Effector memory CD8-positive, alpha-beta T cell (primary cell): ENCODE results near the gene MSMO1.
"Not testable (repeated sequence)": the region's sequence is repeated elsewhere in the genome, so short reads cannot be mapped to it uniquely, and the experiment has no call there.

ENCODE experiments used
- ATAC-seq: fragments of 150-1000 bp; cut with Tn5 transposase; replicated peaks from 2 replicates; pipeline ENCODE4 v1.10.0; 2021; ENCODE audit warnings: mild to moderate bottlenecking, moderate library complexity
- DNase-seq, 3 experiments: peaks; one replicate each; pipeline ENCODE4 v3.0.0; 2021
- H3K27ac Mint-ChIP-seq, 2 donors: one replicate each; pipeline ENCODE4 v1.8.0; 2022; ENCODE audit warnings: mild to moderate bottlenecking in 2 of 2, mixed read lengths in 2 of 2, moderate library complexity in 2 of 2
- H3K27me3 Mint-ChIP-seq, 2 donors: one replicate each; pipeline ENCODE4 v1.8.0; 2022; ENCODE audit warnings: mixed read lengths in 2 of 2
- H3K36me3 Mint-ChIP-seq: one replicate; pipeline ENCODE4 v1.8.0; 2022; ENCODE audit warnings: mild to moderate bottlenecking, moderate library complexity, mixed read lengths; ENCODE audit not compliant: insufficient read depth
- H3K4me1 Mint-ChIP-seq, 2 donors: one replicate each; pipeline ENCODE4 v1.8.0; 2022; ENCODE audit warnings: low read depth in 2 of 2, mixed read lengths in 2 of 2
- H3K4me3 Mint-ChIP-seq, 2 donors: one replicate each; pipeline ENCODE4 v1.8.0; 2022; ENCODE audit warnings: mild to moderate bottlenecking in 2 of 2, mixed read lengths in 2 of 2, moderate library complexity in 2 of 2
- H3K9me3 Mint-ChIP-seq, 2 donors: one replicate each; pipeline ENCODE4 v1.8.0; 2022; ENCODE audit warnings: mixed read lengths in 2 of 2
- total RNA-seq, 9 experiments: gene quantifications; one replicate each; lab custom pipeline; 2026; lab: John Stamatoyannopoulos, UW

The MSMO1 gene
- total RNA-seq: 11.1 to 82.2 (median 42.8) reads per million in 9 experiments

DNA sequence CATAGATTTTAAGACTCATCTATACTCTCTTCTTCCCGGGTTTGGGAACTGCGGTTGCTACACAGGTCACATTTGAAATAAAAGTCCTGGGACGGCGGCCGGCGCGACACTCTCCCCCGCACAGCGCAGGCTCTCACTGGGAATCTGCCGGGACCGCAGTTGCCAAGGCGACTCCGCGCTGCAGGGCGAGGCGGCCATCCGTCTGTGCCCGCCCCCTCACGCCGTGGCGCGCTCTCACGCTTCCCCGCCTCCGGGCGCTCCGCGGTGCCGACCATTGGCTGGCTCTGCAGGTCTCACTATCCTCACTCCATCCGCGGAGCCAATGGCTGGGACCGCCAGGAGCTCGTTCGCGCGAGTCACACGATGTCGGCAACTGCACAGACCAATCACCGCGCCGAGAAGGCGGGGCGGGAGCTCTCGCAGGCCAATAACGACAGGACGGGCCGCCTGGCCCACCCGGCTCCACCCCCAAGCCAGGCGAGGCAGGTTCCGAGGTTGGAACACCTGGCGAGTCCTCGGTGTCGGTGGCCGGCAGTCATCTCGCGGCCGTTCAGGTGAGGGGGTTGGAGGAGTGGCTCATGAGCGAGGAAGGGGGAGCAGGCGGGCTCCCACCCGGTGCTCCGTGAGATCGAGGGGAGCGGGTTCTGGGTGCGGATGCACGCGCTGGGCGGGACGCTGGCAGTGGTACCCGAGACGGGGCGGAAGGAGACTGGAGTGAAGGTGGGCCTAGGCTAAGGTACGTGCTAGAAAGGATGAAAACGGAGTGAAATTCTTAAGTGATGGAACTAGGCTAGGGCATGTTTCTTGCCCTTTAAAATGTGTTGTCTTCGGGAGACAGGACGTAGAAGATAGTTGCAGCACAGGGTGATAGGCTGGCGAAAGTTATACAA is at the start of gene MSMO1:
Gene MSMO1 (plus strand): TSS at position 459 of the 890 bp plus-strand sequence. CDS start 5,702 bp downstream, outside the sequence.
- Mint-ChIP-seq H3K9me3 (no peaks in the 10 kb centered on the region), H3K36me3 (peaks cover 6% of the 10 kb centered on the region), H3K4me3 (no peak within 1 kb of the TSS), H3K27me3 (no peaks in the 10 kb centered on the region), H3K27ac (no peak within 1 kb of the TSS), H3K4me1 (peaks cover 27 to 28% of the 10 kb centered on the region in 2 donors)
- DNase-seq (peak; percentile 96), ATAC-seq (peak; percentile 95)

DNA sequence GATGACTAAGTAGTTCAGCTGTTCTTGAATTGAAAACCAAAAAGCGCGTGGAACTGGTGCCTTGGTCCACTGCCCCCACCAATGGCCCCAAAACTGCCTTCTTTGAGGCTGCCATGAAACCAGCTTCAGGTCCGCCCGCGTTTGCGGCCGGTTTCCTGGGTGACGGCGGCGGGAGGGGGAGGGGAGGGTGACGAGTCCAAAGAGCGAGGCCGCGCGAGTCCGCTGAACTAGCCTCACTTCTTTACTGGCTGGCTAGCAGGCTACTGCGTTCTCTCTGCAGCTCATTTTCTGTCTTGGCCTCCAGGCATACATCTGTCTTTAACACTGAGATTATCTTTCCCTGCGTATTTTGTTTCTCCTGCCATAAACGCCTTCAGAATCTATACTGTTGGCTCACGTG is 47.9 kb upstream of the MSMO1 start:
- DNase-seq, H3K27me3 Mint-ChIP-seq, H3K27ac Mint-ChIP-seq, H3K4me1 Mint-ChIP-seq, H3K4me3 Mint-ChIP-seq, ATAC-seq, H3K9me3 Mint-ChIP-seq: not testable (repeated sequence)
- peaks cover 10% of the 10 kb centered on the region for H3K36me3 Mint-ChIP-seq

DNA sequence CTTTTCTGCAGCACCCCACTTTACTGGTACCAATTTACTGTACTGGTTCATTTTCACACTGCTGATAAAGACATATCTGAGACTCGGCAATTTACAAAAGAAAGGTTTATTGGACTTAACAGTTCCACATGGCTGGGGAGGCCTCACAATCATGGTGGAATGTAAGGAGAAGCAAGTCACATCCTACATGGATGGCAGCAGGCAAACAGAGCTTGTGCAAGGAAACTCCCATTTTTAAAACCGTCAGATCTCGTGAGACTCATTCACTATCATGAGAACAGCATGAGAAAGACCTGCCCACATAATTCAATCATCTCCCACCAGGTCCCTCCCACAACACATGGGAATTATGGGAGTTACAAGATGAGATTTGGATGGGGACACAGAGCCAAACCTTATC is 42.8 kb upstream of the MSMO1 start:
- H3K36me3 Mint-ChIP-seq, H3K4me3 Mint-ChIP-seq, H3K27me3 Mint-ChIP-seq, ATAC-seq, H3K9me3 Mint-ChIP-seq, DNase-seq: not testable (repeated sequence)
- Mint-ChIP-seq H3K4me1 (peaks cover 12 to 23% of the 10 kb centered on the region in 2 donors), H3K27ac (peak overlapping the region in 1 of 2 donors; percentile 77)

DNA sequence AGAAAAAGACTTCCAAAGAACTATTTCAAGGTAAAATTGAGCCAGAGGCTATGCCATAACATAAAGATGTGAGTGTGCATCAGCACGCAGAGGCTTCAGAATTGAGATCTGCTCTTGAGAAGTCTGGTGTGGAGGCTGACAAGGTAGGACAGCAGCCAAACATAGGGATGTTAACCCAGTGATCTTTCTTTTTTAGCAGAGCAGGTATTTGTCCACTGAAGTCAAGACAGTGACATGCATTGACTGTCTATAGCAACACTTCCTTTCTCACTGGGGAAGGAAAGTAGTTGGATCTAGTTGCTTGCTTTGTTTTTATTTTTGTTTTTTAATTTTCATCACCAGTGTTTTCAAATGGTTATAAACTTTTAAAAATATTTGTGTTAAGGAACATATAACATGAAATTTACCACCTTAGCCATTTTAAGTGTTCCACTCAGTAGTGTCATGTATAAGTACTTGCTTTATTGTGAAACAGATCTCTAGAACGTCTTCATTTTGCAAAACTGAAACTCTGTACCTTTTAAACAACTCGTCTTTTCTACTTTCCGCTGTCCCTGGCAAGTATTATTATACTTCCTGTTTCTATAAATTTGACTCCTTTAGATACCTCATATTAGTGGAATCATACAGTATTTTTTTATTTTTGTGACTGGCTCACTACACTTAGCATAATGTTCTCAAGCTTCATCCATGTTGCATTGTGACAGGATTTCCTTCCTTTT is 40.7 kb upstream of the MSMO1 start:
- Mint-ChIP-seq H3K4me1 (peaks cover 12 to 27% of the 10 kb centered on the region in 2 donors), H3K27ac (peak overlapping the region; percentile 23 to 25), H3K4me3 (peak overlapping the region in 1 of 2 donors; percentile 32)
- not testable (repeated sequence) for ATAC-seq, H3K27me3 Mint-ChIP-seq, H3K9me3 Mint-ChIP-seq, DNase-seq, H3K36me3 Mint-ChIP-seq

DNA sequence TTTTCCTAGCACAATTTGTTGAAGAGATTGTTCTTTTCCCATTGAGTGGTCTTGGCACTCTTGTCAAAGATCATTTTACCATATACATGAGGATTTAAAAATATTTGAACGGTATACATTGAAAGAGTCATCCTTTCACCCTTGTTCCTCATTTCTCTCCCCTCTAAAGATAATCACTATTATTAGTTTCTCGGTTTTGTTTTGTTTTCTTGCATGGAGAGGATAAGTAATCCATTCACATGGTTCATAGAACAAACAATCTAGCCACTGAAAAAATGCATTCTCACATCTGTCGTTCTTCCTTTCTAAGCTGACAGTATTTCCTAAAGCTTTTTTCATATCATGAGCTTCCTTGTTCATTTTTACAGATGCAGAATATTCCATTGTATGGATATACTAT is 39.2 kb upstream of the MSMO1 start:
- DNase-seq: no peak
- no peaks in the 10 kb centered on the region for H3K36me3 Mint-ChIP-seq

DNA sequence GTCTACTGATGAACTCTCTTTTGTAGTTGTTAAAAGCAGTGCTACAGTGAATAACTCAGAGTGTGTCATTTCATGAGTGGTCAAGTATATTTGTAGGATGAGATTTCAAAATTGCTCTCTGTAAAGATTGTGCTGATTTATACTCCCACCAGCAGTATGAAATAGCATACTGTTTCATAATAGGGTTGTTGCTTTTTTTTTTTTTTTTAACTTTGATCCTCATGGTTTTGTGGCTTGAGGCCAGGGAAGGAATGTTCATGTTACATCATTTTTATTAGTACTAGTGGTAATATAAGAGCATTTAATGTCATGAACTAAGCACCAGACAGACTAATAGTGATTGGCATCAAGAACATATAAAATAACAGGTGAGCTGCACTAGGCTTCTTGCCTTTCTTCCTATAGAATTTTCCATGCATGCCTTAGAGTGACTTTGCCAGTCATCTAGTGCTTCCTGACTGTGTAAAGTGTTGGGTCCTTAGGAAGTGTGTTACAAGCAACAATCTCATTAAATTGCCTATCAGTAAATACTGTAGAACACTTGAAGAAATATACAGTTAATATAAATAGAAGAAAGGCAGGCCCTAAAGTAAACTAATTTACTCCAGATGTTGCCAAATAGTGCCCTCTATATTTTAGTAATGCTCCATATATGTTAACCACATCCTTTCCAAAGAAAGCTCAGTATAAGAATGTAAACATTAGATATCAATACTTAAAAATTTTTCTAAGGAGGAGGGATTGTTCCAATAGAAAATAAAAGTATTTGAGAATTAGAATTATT is 38.6 kb upstream of the MSMO1 start:
- no peak for ATAC-seq
- no peaks in the 10 kb centered on the region for H3K27me3 Mint-ChIP-seq
- H3K9me3 Mint-ChIP-seq: no peaks in the 10 kb centered on the region
- DNase-seq: no peak
- H3K4me3 Mint-ChIP-seq: no peak overlapping the region
- H3K36me3 Mint-ChIP-seq: no peaks in the 10 kb centered on the region
- H3K4me1 Mint-ChIP-seq: peaks cover 12 to 27% of the 10 kb centered on the region in 2 donors
- no peak overlapping the region for H3K27ac Mint-ChIP-seq

More for the DNA sequence above, 39.2 kb upstream of the MSMO1 start:
- ATAC-seq: no peak
- Mint-ChIP-seq H3K4me1 (peaks cover 12 to 27% of the 10 kb centered on the region in 2 donors), H3K27me3 (no peaks in the 10 kb centered on the region), H3K27ac (no peak overlapping the region), H3K9me3 (no peaks in the 10 kb centered on the region), H3K4me3 (no peak overlapping the region)

DNA sequence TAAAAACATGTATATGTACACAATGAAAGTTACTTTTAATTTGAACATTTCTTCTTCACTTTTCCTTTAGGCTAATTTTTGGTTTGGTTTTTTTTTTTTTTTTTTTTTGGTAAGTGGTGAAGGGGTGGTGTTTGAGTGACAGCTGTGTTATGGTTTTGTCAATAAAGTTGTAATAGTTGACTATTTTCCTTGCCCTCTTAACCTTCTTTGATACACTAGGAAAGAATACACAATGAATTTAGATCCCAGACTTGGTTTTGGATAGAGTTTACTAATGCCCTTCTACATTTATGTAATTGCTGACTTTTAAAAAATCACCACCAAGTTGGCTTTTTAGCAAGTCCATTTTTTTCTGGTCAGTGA is 38.1 kb upstream of the MSMO1 start:
- Mint-ChIP-seq H3K27ac (no peak overlapping the region), H3K4me3 (no peak overlapping the region), H3K9me3 (no peaks in the 10 kb centered on the region), H3K27me3 (no peaks in the 10 kb centered on the region), H3K36me3 (no peaks in the 10 kb centered on the region), H3K4me1 (peaks cover 12 to 25% of the 10 kb centered on the region in 2 donors)
- DNase-seq (no peak), ATAC-seq (no peak)

DNA sequence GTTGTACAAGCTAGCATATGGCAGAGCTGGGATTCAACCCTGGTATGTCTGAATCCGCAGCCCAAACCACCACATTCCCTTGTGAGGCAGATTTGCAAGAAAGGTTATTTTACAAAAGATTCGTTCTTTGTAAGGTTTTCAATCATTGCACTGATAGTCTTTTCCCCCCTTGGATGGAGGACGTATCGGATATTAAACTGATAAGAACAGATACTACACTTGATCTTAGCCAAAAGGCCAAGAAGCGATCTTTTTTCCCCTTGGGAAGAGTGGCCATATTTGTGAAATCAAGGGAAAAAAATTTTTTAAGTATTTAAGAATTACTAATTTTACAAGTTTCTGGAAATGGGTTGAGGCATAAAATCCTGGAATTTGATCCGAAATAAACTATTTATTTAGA is 34.4 kb upstream of the MSMO1 start:
- no peak for ATAC-seq
- H3K36me3 Mint-ChIP-seq: peaks cover 6% of the 10 kb centered on the region
- DNase-seq: no peak
- no peak overlapping the region for H3K4me3 Mint-ChIP-seq
- no peaks in the 10 kb centered on the region for H3K9me3 Mint-ChIP-seq
- H3K27ac Mint-ChIP-seq: no peak overlapping the region
- no peaks in the 10 kb centered on the region for H3K27me3 Mint-ChIP-seq
- H3K4me1 Mint-ChIP-seq: peaks cover 12 to 17% of the 10 kb centered on the region in 2 donors

DNA sequence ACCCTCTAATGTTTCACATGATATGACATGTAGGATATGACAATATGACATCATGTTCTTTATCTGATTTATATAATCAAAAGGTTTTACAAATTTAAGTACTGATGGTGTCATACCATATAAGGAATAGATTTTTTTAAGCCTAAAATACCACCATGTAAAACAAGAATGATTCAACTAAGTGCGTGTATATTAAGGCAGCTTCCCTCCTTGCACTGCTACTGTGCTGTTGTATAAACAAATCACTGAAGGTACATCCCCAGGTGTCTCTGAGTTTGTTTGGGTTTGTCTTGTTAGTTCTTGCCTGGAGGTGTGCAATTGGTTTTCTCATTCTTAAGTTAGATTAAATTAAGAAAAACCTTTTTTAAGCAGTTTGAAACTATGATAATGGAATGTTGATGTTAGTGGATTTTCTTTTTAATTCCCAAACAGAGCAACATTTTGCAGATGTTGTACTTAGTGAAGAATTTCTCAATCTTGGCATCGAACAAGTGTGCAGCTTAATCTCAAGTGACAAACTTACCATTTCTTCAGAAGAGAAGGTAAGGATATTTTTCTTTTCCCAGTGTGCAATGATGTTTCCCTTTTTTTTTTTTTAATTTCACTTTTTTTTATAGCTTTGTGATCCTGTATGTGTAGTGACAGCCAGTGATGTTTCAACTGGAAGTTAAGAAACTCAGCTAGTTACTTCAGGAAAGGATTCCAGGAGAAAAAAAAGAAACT is 33.4 kb upstream of the MSMO1 start:
- Mint-ChIP-seq H3K4me1 (peaks cover 9 to 17% of the 10 kb centered on the region in 2 donors), H3K4me3 (no peak overlapping the region), H3K27me3 (no peaks in the 10 kb centered on the region), H3K9me3 (no peaks in the 10 kb centered on the region), H3K27ac (peak overlapping the region in 1 of 2 donors; percentile 70), H3K36me3 (peaks cover 8% of the 10 kb centered on the region)
- DNase-seq (no peak), ATAC-seq (no peak)

DNA sequence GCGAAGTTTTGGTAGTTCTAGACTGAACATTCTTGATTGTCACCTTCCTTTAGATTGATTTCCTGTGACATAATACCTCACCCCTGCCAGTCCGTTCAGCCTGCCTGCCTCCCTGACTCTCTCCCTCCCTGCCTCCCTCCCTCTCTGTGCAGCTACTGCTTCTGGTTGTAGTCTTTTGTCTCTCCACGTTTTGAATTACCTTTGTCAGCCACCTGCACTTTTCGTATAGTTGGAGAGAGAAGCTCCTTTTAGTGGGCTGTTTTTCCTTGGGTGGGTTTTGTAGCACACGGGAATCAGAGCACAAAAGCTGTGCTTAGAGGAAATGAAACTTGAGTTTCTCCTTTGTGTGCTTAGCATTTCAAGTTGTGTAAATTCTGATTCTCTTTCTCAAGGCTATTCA is 32.6 kb upstream of the MSMO1 start:
- peak overlapping the region; percentile 24 to 70 for H3K27ac Mint-ChIP-seq
- peaks cover 9 to 17% of the 10 kb centered on the region in 2 donors for H3K4me1 Mint-ChIP-seq
- H3K27me3 Mint-ChIP-seq: no peaks in the 10 kb centered on the region
- ATAC-seq: peak; percentile 78
- DNase-seq: peak in 1 of 3 experiments; percentile 17
- peaks cover 12% of the 10 kb centered on the region for H3K36me3 Mint-ChIP-seq
- no peak overlapping the region for H3K4me3 Mint-ChIP-seq
- H3K9me3 Mint-ChIP-seq: no peaks in the 10 kb centered on the region

DNA sequence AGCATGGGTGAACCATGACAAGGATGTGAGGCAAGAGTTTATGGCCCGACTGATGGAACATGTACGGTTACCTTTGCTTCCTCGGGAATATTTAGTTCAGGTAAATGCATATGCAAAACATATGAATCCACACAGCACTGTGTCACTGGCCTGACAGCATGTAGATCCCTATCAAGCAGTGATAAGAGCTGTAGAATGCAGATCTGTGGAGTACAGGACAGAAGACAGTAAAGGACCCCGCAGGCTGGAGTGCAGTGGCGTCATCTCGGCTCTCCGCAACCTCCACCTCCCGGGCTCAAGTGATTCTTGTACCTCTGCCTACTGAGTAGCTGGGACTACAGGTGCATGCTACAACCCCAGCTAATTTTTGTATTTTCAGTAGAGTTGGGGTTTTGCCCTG is 29.8 kb upstream of the MSMO1 start:
- ATAC-seq: no peak
- Mint-ChIP-seq H3K4me1 (peaks cover 14 to 25% of the 10 kb centered on the region in 2 donors), H3K27me3 (no peaks in the 10 kb centered on the region), H3K27ac (no peak overlapping the region), H3K9me3 (no peaks in the 10 kb centered on the region), H3K4me3 (no peak overlapping the region), H3K36me3 (peaks cover 14% of the 10 kb centered on the region)
- no peak for DNase-seq

DNA sequence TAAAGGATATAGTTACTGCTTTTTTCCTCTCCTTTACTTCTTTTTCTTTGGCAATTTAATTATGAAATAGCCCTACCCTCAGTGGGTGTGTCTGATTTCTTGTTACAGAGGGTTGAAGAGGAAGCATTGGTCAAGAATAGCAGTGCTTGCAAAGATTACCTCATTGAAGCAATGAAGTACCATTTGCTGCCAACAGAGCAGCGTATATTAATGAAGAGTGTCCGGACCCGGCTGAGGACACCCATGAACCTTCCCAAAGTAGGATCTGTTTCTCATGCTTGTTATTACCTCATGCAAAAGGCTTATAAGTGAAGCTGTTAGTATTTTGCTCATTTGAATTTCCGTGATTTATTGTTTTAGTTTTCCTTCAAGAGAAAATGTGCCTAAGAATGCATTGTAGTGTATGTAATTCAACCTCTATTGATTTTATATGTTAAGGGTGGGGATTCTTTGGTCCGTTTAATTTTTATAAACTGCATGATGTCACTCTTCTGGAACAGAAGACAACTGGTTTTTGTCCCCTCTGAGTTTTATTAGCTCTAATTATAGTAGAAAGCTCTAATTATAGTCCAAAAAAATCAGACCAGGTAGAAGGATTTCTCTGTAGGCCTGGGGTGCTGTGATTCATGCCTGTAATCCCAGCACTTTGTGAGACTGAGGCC is 27.9 kb upstream of the MSMO1 start:
- Mint-ChIP-seq H3K9me3 (no peaks in the 10 kb centered on the region), H3K27ac (peak overlapping the region in 1 of 2 donors; percentile 49)

More for the DNA sequence above, 27.9 kb upstream of the MSMO1 start:
- DNase-seq (no peak), ATAC-seq (no peak)
- H3K27me3 Mint-ChIP-seq: no peaks in the 10 kb centered on the region
- H3K4me3 Mint-ChIP-seq: no peak overlapping the region
- peaks cover 14% of the 10 kb centered on the region for H3K36me3 Mint-ChIP-seq
- peaks cover 14 to 27% of the 10 kb centered on the region in 2 donors for H3K4me1 Mint-ChIP-seq
